GM18868 (cell line): ENCODE data around the gene DNASE2.
"Not testable (repeated sequence)": the region's sequence is repeated elsewhere in the genome, so short reads cannot be mapped to it uniquely, and the experiment has no call there.

Experiments used
- ATAC-seq: cut with Tn5 transposase; IDR thresholded peaks from one replicate; pipeline ENCODE4 v1.9.1; 2021; ENCODE audit warnings: mild to moderate bottlenecking, moderate library complexity; ENCODE audit not compliant: unreplicated experiment

DNASE2 gene

DNA sequence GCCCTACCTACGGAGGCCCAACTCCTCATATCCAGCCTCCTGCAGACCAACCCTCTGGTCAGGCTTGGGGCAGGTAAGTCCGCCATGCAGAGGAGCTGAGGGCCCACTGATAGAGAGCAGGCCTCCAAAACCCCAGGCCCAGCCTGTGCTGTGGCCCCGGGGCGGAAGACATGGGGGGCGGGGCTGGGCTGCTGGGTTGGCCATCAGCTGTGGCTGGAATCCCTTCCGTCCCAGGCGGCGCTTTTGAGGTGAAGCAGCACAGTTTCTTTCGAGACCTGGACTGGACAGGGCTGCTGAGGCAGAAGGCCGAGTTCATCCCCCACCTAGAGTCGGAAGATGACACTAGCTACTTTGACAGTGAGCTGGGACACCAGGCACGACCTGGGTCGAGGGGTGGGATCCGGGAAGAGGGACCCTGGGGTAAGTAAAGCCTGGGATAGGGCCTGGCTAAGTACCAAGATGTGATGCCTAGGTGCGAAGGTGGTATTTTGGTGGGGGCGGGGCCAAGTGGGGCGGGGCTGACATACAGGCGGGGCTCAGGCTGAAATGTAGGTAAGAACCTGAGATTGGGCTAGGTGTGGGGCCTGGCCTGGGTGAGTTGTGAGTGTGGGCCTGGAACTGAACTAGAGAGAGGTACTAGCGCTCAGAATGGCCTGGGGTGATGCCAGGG lies 15.4 kb downstream of the DNASE2 start:
- ATAC-seq = no peak

DNA sequence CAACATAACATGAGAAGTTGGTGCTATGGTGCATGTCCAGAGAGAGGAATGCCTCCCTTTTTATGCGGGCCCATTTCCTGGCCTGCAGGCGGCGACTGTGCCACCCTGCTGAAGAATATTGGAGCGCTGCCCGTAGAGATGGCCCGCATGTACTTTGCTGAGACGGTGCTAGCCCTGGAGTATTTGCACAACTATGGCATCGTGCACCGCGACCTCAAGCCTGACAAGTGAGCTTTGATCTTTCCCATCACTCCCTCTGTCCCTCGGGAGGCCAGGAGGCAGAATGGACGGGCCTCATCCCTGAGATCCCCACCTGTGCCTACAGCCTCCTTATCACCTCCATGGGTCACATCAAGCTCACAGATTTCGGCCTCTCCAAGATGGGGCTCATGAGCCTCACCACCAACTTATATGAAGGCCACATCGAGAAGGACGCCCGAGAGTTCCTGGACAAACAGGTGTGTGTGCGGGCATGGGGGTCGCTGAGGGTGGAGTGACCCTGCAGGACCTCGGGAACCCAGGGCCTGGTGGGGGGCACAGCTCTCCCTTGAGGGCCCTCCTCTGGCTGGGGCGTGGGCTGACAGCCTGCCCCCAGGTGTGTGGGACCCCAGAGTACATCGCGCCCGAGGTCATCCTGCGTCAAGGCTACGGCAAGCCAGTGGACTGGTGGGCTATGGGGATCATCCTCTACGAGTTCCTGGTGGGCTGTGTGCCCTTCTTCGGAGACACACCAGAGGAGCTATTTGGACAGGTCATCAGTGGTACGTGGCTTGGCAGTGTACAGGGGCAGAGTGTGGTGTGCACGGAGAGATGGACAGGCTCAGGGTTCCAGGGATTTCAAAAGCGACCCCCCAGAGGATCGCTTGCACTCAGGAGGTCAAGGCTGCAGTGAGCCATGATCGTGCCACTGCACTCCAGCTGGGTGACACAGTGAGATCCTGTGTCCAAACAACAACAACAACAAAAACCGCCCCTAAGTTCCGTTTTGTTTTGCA lies 16.2 kb downstream of the DNASE2 start:
- no peak for ATAC-seq

DNA sequence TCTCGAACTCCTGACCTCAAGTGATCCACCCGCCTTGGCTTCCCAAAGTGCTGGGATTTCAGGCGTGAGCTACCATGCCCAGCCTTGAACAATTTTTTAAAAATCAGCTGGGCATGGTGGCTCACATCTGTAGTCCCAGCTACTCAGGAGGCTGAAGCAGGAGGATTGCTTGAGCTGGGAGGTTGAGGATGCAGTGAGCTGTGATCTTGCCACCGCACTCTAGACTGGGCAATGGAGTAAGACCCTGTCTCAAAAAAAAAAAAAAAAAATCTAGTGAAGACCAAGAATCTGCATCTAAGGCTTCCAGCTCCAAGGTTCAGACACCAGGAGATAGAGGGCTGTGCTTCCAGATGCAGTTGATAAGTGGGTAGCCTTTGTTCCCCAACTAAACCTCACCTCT lies 17.1 kb downstream of the DNASE2 start:
- ATAC-seq = no peak

DNA sequence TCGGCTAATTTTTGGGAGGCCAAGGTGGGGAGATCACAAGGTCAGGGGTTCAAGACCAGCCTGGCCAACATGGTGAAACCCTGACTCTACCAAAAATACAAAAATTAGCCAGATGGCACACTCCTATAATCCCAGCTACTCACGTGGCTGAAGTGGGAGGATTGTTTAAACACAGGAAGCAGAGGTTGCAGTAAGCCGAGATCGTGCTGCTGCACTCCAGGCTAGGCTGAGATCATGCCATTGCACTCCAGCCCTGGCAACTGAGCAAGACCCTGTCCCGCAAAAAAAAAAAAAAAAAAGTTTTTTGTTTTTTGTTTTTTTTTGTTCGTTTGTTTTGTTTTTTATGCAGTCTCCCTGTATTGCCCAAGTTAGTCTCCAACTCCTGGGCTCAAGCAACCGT lies 21.7 kb downstream of the DNASE2 start:
- ATAC-seq = no peak

DNA sequence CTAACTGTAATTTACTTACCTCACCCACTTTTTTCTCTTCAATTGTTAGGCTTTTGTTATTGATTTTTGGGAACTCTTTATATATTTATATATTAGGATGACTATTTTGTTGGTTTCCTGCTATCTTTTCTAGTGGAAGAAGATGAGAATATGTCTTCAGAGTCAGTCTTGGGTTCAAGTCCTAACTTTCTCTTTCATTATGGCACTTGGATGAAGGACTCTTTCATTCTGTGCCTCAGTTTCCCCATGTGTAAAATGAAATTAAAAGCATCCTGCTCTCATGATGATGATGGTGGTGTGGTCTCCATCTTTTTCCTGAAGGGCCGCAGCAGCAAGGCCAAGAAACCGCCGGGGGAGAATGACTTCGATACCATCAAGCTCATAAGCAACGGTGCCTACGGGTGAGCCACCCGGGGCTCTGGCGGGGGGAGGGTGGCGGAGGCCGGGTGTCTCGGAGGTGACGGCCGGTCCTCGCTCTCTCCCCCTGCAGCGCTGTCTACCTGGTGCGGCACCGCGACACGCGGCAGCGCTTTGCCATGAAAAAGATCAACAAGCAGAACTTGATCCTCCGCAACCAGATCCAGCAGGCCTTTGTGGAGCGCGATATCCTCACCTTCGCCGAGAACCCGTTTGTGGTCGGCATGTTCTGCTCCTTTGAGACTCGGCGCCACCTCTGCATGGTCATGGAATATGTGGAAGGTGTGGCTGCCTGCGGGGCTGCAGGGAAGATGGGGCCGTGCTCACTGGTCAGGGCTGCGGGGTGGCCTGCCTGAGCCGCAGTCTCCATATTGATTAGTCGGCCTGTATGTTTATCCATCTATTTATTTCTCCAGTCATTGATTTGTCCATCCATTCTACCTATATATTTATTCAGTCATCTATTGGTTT lies 23.0 kb downstream of the DNASE2 start:
- ATAC-seq = no peak

DNA sequence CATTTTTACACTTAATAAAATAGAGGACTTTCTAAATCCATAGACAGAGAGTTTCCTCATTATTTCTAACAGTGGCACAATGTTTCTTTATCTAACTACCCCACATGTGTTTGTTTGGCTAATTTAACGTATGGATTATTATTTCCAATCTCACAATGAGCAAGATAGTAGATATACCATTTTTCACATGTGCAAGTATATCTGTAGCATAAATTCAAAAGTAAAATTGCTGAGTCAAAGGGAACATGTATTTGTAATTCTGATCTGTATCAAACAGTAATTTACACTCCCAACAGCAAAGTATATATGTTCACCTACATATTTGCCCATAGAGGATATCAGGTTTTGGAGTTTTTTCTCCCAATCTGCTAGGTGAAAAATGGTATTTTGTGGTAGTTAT lies 24.6 kb downstream of the DNASE2 start:
- ATAC-seq = no peak

DNA sequence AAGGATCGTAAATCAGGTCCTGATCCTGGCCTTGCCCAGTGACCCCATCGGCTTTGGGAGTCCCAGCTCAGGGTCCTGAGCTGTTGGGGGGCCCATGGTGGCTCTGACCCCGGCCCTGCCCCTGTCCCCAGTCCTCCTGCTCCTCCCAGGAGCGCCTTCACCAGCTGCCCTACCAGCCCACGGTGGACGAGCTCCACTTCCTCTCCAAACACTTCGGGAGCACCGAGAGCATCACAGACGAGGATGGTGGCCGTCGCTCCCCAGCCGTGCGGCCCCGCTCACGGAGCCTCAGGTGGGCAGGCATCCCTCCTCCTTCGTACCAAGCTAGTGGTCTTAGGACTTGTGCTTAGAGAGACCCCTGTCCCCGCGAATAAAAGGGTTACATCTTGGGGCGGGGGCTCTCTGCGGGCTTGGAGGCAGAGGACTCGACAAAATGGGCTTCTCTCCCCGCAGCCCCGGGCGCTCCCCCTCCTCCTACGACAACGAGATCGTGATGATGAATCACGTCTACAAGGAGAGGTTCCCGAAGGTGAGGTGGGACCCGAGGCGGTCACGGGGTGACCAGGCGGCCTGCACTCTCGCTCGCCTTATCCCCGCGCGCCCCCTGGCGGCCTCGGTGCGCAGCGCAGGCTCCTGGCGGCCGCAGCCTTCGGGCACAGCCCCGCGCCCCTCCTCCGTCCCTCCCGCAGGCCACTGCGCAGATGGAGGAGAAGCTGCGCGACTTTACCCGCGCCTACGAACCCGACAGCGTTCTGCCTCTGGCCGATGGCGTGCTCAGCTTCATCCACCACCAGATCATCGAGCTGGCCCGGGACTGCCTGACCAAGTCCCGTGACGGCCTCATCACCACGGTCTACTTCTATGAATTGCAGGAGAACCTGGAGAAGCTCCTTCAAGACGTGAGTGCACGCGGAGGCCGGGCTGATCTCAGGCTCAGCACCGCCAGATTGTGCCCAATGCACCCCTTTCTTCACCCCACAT lies 33.8 kb downstream of the DNASE2 start:
- ATAC-seq = no peak

DNA sequence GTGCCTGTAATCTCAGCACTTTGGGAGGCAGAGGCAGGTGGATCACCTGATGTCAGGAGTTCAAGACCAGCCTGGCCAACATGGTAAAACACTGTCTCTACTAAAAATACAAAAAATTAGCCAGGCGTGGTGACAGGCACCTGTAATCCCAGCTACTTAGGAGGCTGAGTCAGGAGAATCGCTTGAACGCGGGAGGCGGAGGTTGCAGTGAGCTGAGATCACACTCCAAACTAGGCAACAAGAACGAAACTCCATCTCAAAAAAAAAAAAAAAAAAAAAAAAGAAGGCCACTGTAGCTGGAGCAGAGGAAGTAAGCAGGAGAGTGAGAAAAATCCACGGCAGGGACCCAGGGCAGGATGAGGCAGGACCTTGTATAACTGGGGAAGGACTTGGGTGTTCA lies 34.6 kb downstream of the DNASE2 start:
- not testable (repeated sequence) for ATAC-seq

DNA sequence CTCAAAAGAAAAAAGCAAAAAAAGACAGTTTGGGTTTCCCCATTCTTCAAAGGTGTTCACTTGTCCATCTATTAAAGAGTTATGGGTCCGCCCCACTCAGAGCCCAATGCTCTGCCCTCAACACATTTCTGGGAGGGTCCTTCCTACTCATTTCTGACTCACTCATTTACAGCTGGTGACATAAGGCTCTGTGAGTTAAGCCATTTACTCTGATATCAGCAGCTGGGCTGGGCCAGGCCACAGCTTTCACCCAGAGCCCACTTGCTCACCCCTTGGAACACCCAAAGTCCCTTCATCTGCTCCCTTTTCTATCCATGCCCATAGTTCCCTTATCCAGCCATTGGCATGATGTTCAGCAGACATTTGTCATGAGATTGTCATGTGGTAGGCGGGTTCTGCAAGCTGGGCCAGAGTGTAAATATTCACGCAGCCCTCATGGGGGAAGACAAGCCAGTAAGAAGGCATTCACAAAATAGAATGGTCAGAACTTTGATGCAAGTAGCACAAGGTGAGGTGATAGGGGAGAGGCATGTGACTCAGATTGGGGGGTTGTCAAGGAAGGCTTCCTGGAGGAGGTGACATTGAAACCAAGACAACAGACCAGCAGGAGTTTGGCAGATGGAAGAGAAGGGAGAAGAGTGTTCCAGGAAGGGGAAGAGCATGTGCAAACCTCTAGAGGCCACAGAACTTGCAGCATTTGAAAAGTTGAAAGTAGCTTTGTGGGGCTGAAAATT lies 37.1 kb downstream of the DNASE2 start:
- ATAC-seq = no peak

DNA sequence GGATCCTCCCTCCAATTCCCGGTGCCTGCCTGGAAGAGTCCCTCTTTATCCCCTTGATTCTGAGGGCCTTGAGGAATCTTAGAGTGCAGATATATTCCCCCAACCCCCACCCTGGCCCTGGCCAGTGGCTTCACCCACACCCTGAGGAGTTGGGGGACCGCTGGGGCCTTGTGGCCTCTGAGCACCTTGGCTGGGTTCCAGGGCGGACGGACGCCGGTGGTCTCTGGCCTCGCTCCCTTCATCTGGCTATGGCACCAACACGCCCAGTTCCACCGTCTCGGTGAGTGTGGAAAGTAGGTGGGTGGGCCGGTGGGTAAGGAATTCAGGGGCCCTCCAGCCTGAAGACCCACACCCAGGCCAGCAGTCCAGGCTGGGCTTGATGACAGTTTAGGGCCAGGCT lies 37.9 kb downstream of the DNASE2 start:
- no peak for ATAC-seq

DNA sequence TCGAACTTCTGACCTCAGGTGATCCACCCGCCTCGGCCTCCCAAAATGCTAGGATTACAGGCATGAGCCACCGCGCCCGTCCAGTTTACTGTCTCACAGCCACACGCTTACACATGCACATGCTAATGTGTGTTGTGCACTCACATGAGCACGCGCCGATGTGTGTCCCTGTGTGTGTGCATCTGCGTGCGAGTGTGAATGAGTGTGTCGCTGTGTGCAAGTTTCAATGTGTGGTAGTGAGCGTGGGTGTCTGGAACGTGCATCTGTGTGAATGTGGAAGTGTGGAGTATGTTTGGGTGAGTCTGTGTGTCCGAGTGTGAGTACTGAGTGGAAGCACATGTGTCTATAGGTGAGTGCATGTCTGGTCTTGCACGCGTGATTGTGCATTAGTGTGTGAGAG lies 38.7 kb downstream of the DNASE2 start:
- no peak for ATAC-seq

DNA sequence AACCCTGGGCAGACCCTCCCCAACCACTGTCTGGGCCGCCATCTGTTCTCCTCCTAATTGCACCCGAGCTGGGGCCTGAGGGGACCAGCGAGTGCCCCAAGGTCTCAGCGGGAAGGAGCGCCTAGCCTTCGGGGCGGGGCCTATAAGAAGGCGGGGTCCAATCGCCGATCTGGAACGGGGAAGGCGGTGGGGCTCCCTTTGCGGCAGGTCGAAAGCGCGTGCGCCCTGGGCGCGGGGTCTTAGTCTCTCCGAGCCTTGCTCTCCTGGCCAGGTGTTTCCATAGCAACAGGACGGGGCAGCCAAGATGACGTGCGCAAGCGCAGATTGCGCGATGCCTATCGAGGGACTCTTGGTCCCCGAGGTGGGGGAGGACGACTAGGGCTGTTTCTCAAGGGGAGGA lies 40.2 kb downstream of the DNASE2 start:
- ATAC-seq = no peak

DNA sequence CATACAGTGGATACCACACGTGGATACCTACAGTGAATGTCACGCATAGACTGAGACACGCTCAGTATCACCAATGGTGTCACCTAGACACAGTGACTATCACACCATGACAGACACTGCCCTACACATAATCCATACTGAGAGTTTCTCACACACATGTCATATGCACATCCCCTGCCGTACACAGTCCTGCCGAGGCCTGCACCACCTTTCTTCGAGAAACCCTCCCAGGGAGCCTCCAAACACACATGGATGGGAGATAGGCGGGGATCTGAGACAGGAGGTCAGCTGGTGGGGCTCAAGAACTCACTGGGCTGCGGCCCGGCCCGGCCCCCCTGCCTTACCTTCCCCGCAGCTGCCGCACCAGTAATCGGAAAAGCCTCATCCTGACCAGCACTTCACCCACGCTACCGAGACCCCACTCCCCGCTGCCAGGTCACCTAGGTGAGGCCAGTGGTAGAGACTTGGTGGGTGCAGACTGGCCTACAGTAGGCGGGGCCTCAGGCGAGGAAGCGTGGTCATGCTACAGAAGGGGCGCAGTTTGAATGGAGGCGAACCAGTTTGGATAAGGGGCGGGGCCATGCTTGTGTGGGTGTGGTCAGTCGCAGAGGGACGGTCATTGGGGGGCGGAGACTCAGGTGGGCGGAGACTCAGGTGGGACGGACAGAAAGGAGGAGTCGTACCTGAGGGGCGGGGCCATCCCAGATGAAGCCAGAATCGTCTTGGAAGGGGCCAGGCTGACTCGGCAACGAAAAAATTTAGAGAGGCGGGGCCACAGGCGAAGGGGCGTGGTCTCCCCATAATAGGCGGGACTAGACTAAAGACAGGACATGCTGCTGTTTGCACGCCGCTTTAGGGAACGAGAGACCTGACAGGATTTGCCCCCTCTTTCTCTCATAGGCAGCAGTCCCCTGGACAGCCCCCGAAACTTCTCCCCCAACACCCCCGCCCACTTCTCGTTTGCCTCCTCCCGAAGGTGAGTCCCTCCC lies 40.9 kb downstream of the DNASE2 start:
- ATAC-seq = no peak

DNA sequence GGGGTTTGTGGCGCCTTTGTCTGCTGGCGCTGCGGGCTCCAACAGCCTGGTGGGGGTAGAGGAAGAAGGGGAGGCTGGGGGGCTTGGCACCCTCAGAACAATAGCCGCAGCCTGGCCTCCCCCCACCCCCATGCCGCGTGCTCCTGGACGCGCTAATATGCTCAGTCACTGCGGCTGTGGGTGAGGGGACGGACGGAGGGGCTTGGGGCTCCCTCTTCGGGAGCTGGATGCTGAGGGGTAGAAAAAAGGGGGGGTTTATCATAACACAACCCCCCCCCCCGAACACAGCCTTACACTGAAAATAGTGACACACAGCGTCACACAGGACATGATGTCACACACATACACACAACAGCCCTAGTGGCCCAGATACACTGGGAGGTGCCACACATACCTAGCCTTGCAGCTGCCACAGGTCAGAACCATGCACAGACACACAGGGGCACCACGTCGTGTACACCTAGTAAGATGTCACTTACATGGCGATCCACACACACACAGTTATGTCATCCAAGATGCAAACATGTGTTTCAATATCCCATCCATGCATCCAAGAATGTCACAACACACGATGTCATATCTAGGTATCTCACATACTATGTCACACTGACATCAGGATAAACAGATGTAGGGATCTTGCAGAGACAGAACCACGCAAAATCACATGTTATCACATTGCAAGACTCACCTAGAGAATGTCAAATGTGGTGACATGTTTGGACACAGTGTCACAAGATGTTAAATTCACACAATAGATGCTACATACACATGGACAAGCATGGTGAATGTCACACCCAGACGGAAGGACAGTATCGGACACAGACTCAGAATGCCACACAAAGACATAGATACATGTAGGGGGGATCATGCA lies 42.1 kb downstream of the DNASE2 start:
- no peak for ATAC-seq

DNA sequence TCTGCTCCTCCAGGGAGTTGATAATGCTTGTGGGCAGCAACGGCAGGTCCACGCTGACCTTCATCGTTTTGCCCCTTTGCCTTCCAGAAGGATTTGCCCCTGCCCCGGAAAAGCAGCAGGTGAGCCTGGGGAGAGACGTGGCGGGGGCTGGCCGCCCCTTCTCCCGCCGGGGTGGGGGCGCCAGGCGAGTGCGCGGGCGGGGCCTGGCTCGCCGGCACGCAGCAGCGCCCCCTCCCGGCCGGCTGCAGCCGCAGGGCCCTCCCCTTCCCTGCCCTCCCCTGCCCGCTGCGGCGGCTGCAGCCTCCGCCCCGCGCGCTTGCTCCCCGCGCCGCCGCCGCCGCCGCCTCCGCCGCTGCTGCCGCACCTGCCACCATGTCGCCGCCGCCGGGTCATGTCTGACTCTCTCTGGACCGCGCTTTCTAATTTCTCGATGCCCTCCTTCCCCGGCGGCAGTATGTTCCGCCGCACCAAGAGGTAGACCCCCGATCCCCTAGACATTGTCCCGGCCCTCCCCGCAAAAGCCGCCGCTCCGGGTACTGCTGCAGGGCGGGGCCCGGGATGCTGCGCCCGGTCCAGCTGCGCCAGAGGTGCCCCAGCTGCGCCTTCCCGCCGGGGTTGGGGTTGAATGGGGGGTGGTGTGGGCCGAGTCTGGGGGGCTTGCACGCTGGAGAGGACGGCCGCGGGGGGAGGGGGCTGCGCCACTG lies 42.9 kb downstream of the DNASE2 start, which contains the start of gene MAST1:
TSS of gene MAST1 (plus strand) at position 334 of the 704 bp plus-strand sequence. CDS start at position 392, 58 bp downstream.
- ATAC-seq = no peak

DNA sequence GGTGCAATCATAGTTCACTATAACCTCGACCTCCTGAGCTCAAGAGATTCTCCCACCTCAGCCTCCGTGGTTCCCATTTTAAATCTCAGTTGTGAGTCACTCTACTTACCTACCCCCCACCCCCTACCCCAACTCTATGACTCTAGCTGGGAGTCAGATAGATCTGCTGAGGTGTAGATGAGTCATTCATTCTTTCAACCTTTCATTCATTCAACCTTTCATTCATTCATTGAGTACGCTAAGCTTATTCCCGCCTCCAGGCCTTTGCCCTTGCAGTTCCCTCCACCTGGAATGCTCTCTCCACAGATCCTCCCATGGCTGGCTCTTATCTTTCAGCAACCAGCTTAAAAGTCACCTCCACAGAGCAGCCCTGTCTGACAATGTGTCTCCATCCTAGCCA lies 44.0 kb downstream of the DNASE2 start:
- no peak for ATAC-seq

DNA sequence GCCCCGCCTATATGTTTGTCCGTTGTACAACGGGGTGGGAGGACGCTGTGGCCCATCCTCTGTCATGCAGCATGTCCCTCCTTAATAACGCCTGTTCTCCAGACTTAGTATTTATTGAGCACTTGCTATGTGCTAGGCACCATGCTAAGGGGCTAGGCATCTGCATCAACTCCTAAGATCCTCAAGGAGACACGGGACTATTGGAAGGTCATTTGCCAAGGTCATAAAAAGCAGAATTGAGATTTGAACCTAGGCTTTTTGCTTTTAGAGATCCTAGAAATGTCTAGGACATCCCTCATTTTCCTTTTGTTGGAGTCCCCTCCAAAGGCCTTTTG lies 44.8 kb downstream of the DNASE2 start:
- no peak for ATAC-seq
